GM19351 (cell line): Measurements from ENCODE around the gene GCDH.
A peak's percentile ranks its signal among the peaks of the same experiment; 100 is the strongest.
"Not testable (repeated sequence)": the region's sequence is repeated elsewhere in the genome, so short reads cannot be mapped to it uniquely, and the experiment has no call there.

Source experiments
- ATAC-seq: cut with Tn5 transposase; IDR thresholded peaks from one replicate; pipeline ENCODE4 v1.9.1; 2021; ENCODE audit warnings: mild to moderate bottlenecking, moderate library complexity; ENCODE audit not compliant: unreplicated experiment

Gene GCDH

GRCh38 chr19:12890787-12891552 lies at the start of gene GCDH:
Gene GCDH, plus strand, starts transcription at chr19:12891160. Its CDS starts 145 bp downstream, at chr19:12891305.
- ATAC-seq: peak; percentile 95

DNA sequence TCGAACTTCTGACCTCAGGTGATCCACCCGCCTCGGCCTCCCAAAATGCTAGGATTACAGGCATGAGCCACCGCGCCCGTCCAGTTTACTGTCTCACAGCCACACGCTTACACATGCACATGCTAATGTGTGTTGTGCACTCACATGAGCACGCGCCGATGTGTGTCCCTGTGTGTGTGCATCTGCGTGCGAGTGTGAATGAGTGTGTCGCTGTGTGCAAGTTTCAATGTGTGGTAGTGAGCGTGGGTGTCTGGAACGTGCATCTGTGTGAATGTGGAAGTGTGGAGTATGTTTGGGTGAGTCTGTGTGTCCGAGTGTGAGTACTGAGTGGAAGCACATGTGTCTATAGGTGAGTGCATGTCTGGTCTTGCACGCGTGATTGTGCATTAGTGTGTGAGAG lies 48.4 kb upstream of the GCDH start:
- no peak for ATAC-seq

- no peak for ATAC-seq
These were observed 47.6 kb upstream of the GCDH start for GRCh38 chr19:12843328-12843727.

- ATAC-seq: no peak
These were observed 46.8 kb upstream of the GCDH start for GRCh38 chr19:12843999-12844732.

DNA sequence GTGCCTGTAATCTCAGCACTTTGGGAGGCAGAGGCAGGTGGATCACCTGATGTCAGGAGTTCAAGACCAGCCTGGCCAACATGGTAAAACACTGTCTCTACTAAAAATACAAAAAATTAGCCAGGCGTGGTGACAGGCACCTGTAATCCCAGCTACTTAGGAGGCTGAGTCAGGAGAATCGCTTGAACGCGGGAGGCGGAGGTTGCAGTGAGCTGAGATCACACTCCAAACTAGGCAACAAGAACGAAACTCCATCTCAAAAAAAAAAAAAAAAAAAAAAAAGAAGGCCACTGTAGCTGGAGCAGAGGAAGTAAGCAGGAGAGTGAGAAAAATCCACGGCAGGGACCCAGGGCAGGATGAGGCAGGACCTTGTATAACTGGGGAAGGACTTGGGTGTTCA lies 44.3 kb upstream of the GCDH start:
- ATAC-seq: not testable (repeated sequence)

DNA sequence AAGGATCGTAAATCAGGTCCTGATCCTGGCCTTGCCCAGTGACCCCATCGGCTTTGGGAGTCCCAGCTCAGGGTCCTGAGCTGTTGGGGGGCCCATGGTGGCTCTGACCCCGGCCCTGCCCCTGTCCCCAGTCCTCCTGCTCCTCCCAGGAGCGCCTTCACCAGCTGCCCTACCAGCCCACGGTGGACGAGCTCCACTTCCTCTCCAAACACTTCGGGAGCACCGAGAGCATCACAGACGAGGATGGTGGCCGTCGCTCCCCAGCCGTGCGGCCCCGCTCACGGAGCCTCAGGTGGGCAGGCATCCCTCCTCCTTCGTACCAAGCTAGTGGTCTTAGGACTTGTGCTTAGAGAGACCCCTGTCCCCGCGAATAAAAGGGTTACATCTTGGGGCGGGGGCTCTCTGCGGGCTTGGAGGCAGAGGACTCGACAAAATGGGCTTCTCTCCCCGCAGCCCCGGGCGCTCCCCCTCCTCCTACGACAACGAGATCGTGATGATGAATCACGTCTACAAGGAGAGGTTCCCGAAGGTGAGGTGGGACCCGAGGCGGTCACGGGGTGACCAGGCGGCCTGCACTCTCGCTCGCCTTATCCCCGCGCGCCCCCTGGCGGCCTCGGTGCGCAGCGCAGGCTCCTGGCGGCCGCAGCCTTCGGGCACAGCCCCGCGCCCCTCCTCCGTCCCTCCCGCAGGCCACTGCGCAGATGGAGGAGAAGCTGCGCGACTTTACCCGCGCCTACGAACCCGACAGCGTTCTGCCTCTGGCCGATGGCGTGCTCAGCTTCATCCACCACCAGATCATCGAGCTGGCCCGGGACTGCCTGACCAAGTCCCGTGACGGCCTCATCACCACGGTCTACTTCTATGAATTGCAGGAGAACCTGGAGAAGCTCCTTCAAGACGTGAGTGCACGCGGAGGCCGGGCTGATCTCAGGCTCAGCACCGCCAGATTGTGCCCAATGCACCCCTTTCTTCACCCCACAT lies 43.5 kb upstream of the GCDH start:
- ATAC-seq: no peak

GRCh38 chr19:12856653-12857052 lies 34.3 kb upstream of the GCDH start:
- no peak for ATAC-seq

GRCh38 chr19:12858041-12858928 lies 32.7 kb upstream of the GCDH start:
- ATAC-seq: no peak

DNA sequence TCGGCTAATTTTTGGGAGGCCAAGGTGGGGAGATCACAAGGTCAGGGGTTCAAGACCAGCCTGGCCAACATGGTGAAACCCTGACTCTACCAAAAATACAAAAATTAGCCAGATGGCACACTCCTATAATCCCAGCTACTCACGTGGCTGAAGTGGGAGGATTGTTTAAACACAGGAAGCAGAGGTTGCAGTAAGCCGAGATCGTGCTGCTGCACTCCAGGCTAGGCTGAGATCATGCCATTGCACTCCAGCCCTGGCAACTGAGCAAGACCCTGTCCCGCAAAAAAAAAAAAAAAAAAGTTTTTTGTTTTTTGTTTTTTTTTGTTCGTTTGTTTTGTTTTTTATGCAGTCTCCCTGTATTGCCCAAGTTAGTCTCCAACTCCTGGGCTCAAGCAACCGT lies 31.4 kb upstream of the GCDH start:
- ATAC-seq: no peak

DNA sequence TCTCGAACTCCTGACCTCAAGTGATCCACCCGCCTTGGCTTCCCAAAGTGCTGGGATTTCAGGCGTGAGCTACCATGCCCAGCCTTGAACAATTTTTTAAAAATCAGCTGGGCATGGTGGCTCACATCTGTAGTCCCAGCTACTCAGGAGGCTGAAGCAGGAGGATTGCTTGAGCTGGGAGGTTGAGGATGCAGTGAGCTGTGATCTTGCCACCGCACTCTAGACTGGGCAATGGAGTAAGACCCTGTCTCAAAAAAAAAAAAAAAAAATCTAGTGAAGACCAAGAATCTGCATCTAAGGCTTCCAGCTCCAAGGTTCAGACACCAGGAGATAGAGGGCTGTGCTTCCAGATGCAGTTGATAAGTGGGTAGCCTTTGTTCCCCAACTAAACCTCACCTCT lies 26.8 kb upstream of the GCDH start:
- no peak for ATAC-seq

DNA sequence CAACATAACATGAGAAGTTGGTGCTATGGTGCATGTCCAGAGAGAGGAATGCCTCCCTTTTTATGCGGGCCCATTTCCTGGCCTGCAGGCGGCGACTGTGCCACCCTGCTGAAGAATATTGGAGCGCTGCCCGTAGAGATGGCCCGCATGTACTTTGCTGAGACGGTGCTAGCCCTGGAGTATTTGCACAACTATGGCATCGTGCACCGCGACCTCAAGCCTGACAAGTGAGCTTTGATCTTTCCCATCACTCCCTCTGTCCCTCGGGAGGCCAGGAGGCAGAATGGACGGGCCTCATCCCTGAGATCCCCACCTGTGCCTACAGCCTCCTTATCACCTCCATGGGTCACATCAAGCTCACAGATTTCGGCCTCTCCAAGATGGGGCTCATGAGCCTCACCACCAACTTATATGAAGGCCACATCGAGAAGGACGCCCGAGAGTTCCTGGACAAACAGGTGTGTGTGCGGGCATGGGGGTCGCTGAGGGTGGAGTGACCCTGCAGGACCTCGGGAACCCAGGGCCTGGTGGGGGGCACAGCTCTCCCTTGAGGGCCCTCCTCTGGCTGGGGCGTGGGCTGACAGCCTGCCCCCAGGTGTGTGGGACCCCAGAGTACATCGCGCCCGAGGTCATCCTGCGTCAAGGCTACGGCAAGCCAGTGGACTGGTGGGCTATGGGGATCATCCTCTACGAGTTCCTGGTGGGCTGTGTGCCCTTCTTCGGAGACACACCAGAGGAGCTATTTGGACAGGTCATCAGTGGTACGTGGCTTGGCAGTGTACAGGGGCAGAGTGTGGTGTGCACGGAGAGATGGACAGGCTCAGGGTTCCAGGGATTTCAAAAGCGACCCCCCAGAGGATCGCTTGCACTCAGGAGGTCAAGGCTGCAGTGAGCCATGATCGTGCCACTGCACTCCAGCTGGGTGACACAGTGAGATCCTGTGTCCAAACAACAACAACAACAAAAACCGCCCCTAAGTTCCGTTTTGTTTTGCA lies 25.9 kb upstream of the GCDH start:
- no peak for ATAC-seq

- no peak for ATAC-seq
These were observed 25.1 kb upstream of the GCDH start for GRCh38 chr19:12865746-12866415.

DNA sequence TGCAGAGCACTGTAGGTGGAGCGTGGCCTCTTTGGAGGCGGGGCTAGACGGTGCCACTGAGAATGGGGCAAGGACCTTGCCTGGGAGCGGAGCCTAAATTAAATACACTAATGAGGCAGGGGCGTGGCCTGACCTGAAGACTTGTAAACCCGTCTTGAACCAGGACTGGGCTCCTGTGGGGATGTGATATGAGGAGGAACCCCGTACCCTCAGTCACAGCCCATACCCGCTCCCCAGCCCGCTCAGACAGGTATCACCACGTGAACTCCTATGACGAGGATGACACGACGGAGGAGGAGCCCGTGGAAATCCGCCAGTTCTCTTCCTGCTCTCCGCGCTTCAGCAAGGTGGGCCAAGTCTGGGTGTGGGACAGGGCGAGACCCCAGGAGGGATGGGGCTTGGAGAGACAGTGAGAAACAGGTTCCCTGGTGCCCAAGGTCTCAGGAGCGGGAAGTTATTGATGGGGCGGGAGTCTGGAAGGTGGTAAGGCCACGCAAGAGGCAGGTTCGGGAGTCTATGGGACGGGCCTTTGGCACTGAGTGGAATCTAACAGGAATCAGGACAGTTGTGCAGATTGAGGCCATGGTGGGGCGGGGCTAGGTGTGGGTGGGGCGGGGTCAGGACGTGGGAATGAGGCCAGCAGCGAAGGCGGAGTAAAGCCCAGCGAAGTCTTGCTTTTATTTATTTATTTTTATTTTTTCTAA lies 24.4 kb upstream of the GCDH start:
- ATAC-seq: no peak

- no peak for ATAC-seq
These were observed 23.6 kb upstream of the GCDH start for GRCh38 chr19:12867120-12868099.

DNA sequence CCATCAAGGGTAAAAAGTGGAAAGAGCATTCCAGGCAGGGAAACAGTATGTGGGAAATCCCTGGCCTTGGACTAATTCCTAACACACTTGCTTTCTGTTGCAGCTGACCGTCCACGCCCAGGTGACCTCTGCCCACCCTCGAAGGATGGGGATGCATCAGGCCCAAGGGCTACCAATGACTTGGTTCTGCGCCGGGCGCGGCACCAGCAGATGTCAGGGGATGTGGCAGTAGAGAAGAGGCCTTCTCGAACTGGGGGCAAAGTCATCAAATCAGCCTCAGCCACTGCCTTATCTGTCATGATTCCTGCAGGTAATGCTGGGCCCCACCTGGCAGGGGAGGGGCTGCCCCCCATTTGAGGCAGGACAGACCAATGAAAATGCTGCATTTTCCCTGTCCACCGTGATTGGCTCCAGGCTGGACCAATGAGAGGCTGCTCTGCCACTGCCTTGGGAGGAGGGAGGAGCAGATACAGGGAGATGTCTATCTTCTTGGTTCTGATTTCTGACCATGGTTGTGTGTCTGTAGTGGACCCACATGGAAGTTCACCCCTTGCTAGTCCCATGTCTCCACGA lies 22.3 kb upstream of the GCDH start:
- ATAC-seq: no peak

DNA sequence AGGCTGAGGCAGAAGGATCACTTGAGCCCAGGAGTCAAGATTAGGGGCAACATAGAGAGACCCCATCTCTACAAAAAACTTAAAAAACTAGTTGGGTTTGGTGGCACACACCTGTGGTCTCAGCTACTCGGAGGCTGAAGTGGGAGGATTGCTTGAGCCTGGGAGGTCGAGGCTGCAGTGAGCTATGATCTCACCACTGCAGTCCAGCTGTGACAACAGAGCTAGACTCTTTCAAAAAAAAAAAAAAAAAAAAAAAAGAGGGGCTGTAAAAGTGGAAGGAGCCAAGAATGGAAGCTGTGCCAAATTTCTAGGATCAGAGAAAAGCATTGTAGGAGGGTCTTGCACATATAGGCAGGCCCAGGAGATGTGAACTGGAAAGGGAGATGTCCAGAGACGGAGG lies 19.3 kb upstream of the GCDH start:
- no peak for ATAC-seq
